Melanocyte of skin (primary cell): ENCODE data around the gene PTGS1. TPM values are rescaled to one million over a fixed set of nuclear protein-coding genes. Genes with fewer than 3 reads are reported as not detected.

Experiments used
- small RNA-seq, 2 donors: library from RNA; depleted of rRNA; stranded (forward); fragments of <200 nt; gene quantifications; one replicate each; pipeline ENCODE3, GENCODE V24; 2012
- total RNA-seq, 2 donors: library from RNA; depleted of rRNA; stranded (reverse); fragments of >200 nt; gene quantifications; 2 replicates each; pipeline ENCODE4 v1.2.3, GENCODE V29; 2012

The PTGS1 gene
- under 1 TPM; under 0.01 TPM for total RNA-seq

GRCh38 chr9:122370869-122371755 is at the start of gene PTGS1:
Gene PTGS1, plus strand, starts transcription at chr9:122371024. Its CDS starts 61 bp downstream, at chr9:122371085.

Small RNA genes lying within 50 kb of the gene (small RNA-seq; reads per million reads assigned to genes)
- 0 reads per million in 2 donors for gene AL162424.1

Other genes with a start within 250 kb of the PTGS1 start
- 10 to 100 TPM; 28.6 to 49.6 TPM for gene NDUFA8, start 211.2 kb upstream of the PTGS1 start, total RNA-seq
- gene MORN5, start 211.1 kb upstream of the PTGS1 start, total RNA-seq = not detected
- gene LHX6, start 142.1 kb upstream of the PTGS1 start, total RNA-seq = not detected
- 10 to 100 TPM in 1 of 2 donors, 1 to 10 TPM in 1; 7.9 to 16.0 TPM for gene RBM18, start 106.2 kb upstream of the PTGS1 start, total RNA-seq
- gene MRRF, start 106.1 kb upstream of the PTGS1 start, total RNA-seq = 10 to 100 TPM; 33.7 to 42.6 TPM
- not detected for gene OR1J1, start 106.9 kb downstream of the PTGS1 start, total RNA-seq
- gene OR1J2, start 139.8 kb downstream of the PTGS1 start, total RNA-seq = not detected
- gene OR1J4, start 148.1 kb downstream of the PTGS1 start, total RNA-seq = not detected
- not detected for gene OR1N1, start 156.3 kb downstream of the PTGS1 start, total RNA-seq
- gene OR1N2, start 182.1 kb downstream of the PTGS1 start, total RNA-seq = not detected
- gene OR1L8, start 212.4 kb downstream of the PTGS1 start, total RNA-seq = not detected
- gene OR1Q1, start 243.7 kb downstream of the PTGS1 start, total RNA-seq = not detected